GM04503 (cell line): ENCODE data around the gene PAX8.

Source experiments
- DNase-seq: peaks from one replicate; pipeline ENCODE4 v3.0.0-alpha.2; 2012; ENCODE audit warnings: low read depth

Gene PAX8

DNA sequence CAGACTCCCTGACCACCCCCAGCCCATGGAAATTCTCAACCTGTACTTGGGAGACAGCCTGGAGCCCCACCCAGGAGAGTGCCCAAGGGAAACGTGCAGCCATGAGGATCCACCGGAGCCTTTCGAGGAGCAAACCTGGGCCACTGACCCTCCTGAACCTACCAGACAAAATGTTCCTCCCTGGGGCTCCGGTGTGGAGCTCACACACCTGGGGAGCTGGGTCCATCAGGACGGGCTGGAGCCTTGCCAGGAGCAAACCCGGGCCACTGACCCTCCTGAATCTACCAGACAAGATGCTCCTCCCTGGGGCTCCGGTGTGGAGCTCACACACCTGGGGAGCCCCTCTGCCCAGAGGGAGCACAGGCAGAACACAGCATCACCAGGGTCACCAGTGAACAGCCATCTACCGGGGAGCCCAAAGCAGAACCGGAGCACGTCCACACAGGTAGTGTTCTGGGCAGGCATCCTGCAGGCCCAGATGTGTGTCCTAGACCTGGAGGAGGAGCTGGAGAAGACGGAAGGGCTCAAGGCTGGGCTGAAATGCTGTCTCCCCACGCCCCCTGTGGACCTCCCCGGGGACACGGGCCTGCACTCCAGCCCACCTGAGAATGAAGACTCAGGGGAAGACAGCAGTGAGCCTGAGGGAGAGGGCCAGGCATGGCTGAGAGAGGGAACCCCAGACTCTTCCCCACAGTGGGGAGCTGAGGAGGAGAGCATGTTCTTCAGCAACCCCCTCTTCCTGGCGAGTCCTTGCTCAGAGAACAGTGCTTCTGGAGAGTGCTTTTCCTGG, 96.1 kb downstream of the PAX8 start:
- no peak for DNase-seq

DNA sequence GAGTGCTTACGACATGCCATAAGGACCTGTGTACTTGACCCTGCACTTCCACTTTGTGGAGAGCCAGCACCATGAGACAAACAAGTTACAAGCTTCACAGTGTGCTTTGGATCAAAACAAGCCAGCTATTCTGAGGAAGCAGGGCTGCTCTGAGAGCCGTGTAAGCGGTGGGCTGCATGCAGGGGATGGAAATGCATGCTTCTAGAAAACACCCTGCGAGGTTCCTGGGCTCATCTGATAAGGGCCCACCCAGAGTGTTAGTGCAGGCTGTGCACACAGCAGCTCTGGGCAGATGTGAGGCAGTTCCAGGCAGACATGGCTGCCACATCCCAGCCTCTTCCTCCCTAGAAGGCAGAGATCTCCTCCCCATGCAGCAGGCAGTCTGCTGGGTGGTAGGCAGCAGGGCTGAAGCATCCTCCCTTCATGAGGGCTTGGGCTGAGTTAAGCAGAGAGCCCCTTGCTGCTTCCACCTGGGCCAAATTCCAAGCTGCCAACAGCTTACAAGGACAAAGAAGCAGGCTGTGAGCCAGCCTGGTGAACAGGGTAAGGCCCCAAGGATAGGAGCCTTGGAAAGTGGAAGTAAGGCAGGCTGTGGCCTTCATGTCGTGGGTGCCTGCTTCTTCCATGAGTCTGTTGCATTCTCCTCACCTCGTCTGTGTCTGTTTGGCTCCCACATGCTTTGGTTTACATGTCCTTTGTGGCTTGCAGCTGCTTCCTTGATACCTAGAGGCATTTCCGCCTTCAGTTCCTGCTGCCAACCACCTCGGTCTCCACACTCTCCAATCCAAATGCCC, 97.3 kb downstream of the PAX8 start:
- no peak for DNase-seq

DNA sequence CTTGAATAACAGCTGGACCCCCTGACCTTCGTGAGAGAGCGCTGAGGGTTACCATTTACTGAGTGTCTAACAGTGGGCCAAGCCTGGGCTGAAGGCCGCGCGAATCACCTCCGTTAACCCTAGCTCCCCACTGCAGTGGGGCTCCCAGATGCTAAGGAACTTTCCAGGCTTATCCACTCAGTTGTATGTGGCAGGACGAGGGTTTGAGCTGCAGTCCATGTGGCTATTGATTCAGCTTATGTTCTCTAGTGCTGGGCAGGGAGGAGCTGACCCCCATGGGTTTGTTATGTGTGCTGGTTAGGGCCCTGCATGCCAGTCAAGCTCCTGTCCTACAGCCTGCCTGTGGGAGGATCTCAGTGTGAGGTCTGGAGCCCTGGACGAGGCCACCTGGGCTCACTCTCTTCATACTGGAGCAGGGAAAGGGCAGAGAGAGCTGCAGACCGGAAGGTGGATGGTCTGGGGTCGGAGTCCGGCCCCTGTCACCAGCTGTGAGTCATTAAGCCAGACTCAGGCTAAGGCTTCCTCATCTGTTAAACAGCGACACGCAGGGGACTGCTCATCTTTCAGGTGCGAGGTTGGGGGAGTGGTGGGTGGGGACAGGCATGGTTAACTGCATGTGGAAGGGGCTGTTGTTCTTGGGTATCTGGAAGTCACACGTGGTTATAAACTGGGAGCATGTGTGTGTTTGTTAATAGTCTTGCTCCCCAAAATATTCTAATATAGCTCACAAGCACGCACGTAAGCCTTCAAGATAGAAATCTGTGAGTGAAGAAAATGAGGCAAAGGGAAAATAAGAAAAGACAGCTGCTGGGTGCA, 98.4 kb downstream of the PAX8 start:
- no peak for DNase-seq

DNA sequence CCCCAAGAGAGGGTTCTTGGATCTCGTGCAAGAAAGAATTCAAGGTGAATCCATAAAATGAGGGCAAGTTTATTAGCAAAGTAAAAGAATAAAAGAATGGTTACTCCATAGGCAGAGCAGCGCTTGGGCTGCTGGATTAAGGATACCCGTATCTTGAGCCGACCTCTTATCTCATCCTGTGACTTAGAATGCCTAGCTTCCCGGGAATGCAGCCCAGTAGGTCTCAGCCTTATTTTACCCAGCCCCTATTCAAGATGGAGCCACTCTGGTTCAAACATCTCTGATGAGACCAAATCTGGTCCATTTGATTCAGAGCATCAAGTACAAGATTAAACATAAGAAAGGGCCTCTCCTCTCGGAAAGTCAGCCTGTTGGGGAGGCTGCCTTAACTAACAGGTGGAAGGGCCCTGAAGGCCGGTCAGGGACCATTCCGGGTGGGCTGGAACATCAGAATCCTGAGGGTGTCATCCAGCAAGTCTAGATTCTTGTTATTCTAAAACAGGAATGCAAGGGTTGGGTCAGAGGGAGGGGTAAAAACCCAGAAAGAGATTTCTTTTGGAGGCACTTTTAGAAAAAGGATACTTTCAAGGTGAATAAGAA, 99.2 kb downstream of the PAX8 start:
- no peak for DNase-seq

DNA sequence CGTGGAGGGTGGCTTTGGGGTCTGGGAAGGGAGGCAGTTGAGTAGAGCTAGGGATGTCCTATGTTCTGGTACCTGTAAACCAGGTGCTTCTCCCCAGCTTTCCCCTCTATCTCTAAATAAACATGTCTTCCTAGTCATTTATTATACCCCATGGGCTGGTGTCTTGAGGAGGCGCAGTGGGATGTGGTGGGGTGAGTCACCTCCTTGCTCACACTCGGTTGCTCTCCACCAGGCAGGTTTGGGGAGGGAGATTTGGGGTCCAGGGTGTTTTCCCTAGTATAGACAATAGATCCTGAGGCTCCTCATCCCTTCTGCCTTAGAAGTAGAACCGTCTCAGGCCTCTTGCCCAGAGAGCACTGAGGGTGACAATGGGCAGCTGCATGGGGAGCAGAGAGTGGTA, 99.8 kb downstream of the PAX8 start:
- no peak for DNase-seq

DNA sequence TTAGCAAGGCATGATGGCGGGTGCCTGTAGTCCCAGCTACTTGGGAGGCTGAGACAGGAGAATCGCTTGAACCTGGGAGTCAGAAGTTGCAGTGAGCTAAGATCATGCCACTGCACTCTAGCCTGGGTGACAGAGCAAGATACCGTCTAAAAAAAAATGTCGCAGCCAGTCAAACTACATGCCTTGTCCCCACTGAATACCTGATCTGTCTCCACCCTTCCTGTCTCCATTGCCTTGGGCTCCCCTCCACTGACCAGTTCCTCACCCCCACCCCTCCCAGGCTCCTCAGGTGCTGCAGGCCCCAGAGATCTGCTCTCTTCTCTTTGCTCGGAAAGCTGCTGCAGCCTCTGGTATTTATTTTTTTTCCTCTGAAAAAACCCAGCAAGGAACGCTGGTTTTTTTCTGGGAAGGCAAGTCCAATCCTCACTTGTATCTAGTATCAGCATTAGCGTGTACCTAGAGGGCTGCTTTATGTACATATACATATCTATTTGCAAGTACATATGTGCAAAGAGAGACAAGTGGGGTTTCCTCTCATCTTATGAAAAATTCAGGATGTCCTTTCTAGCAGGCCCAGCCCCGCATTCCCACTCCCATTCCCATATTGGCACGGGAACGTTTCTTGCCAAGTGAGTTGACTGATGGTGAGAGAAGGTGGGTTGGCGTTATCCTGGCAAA, 100.5 kb downstream of the PAX8 start:
- DNase-seq: no peak

DNA sequence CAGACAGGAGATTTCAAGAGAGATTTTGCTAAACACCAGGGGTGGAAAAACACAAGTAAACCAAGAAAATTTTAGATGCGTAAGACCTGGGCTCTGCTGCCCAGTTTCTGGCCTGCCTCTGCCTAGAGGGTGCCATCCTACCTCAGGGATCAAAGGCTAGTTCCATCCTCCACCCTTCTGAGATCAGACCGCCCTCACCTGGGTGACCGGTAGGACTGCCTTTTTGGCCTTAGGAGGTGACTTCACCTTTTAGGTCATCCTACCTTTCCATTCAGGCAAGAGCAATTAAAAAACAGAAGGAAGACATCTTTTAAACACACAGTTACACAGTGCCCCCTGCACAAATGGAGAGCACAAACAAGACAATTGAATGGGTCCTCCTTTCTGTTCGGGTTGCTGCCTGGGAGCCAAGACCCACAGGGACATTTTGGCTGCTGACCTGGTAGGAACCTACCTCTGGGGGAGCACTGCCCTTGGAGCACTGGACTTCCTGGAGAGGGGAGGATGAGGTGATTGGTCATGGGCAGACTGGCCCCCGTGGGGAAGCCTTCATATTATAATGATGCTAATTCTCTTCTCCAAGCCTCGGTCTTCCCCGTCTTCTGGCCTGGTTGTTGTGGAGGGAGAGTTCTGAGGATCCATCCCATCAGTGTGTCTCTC, 101.9 kb downstream of the PAX8 start:
- DNase-seq: no peak

DNA sequence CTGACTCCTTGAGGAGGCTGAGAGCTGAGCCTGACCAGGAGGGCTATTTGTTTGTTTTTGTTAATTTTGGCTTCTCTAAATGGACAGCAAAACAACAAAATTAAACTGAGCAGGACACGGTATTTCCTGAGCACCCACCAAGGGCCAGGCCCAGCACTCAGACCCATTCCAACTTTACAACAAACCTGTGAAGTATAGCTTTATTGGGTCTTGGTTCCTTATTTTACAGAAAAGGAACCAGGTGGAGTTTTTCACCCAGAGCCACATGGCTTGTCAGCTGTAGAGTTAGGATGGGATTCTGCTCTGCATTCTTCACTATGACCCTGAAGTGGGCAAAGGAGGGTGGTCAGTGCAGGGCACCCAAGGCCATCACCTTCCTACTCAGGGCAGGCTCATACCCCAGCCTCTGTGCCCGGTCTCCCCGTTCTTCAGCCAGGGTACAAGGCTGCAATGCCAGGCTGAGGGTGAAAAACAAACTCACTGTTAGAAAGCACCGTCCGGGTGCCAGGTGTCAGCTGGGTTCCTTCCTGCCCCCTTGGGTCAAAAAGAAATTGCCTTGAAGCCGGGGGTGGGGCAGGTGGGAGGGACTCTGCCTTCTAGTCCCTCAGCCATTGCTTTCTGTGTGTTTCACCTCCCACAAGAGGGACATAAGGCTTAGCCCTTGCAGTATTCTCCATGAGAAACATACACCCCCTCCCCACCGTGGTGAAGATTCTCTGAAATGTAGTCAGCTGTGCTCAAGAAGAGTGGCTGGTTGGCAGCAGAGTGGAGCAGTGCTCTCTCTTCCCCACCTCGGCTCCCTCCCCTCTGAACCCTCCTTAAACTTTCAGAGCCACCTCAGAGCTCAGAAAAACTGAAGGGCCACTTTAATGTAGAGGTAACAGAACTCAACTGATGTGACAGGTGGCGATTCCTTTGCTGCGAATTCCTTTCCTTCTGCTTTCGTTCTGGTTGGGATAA, 102.7 kb downstream of the PAX8 start:
- no peak for DNase-seq

DNA sequence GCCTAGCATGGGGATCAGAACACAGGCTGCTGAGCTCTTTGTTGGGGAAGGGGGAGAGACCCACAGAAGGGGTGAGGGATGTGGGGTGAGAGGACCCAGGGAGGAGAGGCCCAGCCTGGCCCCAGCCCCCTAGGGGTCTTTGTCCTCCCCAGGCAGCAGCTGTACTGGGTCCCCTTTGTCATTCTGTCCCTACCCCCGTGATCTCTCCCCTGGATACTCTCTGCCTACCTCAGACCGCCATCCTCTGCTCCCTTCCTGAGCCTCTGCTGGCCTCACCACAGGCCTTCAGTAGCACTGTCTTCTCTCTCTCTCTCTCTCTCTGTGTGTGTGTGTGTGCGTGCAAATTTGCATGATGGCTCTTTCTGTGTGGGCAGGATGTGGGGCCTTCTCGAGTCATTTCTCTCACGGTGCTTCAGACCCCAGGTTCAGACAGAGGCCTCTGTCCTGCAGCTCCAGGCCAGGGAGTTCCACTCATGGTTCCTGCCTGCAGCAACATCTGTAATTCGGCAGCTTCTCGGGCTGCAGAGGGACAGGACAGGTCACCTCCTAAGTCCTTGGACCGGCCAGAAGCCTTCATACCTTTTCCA, 103.6 kb downstream of the PAX8 start:
- no peak for DNase-seq

DNA sequence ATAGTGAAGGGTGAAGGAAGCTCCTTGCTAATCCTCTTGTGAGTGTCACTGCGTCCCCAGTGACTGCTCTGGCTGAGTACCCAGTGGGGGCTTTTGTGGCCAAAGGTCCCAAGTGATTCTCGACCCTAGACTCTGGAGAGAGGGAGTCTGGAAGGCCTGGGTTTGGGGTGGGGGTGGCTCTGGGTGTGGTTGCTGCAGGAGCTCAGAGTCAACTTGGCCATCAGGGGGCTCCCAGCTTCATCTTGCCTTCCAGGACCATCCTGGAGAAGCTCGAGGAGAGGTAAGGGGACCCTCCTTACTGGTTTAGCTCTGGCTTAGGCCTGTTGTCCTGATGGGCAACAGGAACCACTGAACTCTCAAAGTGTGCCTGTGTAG, 104.4 kb downstream of the PAX8 start:
- DNase-seq: no peak

DNA sequence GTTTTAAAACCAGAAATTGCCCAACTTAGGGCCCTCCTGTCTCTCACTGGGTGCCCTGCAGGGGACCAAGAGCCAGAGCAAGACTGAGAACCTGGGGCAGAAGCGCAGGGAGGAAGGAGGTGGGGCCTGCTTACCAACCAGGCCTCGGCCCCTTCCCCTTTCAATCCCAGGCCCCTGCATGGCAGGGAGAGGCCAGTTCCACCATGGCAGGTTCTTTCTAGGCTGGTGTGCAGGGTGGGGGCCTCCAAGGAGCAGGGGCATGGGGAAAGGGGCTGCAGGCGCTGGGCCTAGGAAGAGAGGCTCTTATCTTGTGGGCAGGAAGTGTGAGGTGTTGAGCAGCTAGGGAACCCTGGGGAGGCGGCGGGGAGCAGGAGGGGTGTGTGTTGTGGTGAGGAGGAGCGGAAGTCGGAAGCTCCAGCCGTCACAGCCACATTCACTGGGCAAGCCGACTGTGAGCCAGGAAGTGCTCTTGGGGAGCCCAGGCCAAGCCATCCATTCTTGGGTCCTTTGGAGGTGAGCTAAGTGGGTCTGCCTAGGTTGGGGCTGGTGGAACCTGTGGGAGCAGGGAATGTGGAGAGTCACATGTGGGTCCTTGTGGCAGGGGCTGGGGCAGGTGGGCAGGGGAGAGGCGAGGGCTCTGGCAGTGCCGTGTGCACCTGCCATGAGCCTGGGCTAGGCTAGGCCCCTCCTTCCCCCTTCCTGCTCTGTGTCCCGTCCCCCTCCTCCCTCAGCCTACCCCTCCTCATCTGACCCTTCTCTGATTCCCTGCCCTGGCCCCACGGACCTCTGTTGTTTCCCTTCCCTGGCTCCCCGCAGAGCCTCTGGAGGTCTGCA, 105.0 kb downstream of the PAX8 start, which contains the start of gene PSD4:
Gene PSD4, plus strand, starts transcription at position 430 of the 834 bp plus-strand sequence. CDS start 8,486 bp downstream, outside the sequence.
- no peak for DNase-seq

DNA sequence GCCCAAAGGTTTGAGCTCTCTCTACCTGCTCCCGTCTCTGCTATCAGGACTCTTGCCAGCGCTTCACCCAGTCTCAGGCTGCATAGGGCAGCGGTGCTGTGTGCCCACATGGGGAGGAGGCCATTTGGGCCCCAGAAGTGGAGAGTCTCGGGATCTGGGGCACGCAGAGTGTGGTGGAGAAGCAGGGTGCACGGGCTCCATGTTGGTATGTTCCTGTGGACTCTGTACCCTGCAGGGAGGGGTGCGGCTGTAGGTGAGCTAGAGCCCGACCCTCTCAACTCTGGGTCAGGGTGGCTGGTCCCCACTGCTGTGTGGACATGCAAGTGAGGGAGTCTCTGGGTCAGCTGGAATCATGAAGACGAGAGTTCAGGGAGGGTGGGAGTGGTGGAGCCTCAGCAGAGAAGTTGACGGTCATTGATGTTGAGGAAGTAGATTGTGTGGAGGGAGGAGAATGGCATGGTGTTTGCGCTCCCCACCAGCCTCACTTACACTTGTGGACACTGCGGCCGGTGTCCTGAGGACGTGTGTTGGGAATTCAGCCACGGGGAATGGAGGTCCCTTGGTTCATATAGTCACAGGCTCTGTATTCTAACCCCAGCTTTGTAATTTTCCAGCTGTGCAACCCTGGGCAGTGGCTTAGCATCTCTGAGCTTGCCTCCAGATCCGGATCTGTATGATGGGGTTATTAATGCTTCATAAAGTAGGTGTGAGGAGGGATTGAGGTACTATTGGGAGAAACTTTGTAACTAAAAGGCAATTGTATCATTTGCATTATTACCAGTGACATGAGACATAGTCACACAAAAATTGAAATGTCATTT, 105.8 kb downstream of the PAX8 start:
- DNase-seq: no peak

DNA sequence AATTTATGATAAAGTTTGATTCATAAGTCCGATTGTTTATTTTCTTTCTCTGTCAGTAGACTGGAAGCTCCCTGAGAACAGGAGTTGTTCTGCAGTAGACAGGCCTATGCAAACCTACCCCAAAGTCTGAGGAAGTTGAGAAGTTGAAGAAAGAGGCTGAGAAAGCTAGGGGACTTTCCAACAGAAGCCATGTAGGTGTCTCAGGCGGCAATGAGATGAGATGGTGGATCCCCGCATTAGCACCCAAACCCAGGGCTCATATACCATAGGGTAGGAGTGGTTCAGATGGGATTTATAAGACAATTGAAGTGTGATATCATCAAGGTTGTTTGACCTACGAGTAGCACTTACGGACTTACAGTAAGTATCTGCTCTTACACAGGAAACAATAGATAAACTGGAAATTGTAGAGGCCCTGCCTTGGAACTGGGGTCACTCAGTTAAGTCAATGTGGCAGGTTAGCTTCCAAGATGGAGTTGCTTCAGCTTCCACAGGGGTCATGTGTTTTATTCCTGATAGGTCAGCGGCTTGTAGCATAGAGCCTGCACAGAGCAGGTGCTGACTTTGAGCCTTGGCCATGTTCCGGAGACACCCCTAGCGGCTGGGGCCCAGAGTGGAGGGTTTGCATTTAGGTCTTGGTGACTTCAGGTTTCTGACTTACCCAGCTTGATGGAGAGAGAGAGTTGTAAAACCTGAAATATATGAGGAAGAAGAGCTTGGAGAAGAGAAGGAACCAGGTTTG, 107.2 kb downstream of the PAX8 start:
- no peak for DNase-seq

DNA sequence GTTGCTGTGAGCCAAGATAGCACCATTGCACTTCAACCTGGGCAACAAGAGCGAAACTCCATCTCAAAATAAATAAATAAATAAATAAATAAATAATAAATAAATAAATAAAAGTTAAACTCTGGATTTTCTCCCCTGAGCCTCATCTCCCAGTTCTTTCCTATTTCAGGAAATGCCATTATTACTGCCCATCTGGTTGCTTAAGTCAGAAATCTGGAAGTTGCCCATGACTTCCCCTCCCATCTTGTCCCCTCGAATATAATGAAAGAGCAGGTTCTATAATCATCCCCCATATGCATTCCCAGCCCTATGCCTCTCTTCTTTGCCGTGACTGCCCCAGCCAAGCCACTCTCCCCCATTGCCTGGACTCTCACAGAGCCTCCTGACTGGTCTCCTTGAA, 109.1 kb downstream of the PAX8 start:
- no peak for DNase-seq

DNA sequence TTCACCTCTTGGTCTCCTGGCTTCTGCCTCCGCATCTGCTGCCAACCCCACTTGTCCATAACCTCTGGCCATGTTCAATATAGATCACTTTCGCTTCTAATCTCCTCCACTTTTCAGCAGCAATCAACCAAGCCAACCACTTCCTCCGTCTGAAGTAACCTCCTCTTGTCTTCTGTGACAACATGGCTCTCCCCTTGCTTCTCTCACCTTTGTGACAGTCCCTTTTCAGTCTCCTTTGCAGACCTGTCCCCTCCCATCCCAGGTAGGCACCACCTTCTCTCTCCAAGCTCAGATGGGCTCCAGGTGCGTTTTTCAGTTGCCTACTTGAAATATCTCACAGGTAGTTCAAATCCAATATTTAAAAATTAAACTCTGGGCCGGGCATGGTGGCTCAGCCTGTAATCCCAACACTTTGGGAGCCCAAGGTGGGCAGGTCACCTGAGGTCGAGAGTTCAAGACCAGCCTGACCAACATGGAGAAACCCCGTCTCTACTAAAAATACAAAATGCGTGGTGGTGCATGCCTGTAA, 109.7 kb downstream of the PAX8 start:
- DNase-seq: no peak

DNA sequence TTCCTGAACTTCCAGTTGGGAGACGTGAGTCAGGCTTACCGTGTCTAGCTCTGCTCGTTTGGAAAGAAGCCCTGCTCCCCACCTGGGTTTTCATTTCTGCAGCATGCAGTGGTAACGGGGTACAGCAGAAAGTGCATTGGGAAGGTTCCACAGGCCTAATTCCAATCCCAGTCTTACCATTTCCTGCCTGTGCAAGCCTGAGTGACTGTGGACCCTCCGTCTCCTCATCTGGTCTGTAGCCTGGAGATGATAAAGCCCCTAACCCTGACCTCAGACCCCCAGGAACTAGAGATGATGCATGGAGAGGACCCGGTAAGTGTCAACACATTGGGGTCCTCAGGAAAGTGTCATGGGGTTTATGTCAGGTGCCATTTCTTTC, 110.8 kb downstream of the PAX8 start:
- DNase-seq: no peak
